GM12873 (cell line): ENCODE results near the gene KIF20B.

Experiments
- CTCF ChIP-seq: IDR thresholded peaks from 2 replicates; pipeline ENCODE4 v1.5.1; 2012; ENCODE audit warnings: low read depth, mild to moderate bottlenecking, moderate library complexity, low read length, control low read depth; ENCODE audit not compliant: insufficient read depth; ENCODE audit errors: missing control alignments

Gene KIF20B

GRCh38 chr10:89795840-89796239 is 94.5 kb downstream of the KIF20B start:
- no peak for TF ChIP-seq CTCF

GRCh38 chr10:89798092-89798491 is 96.7 kb downstream of the KIF20B start:
- TF ChIP-seq CTCF = no peak

GRCh38 chr10:89799573-89799972 is 98.2 kb downstream of the KIF20B start:
- no peak for TF ChIP-seq CTCF

GRCh38 chr10:89805599-89806013 is 104.2 kb downstream of the KIF20B start:
- TF ChIP-seq CTCF = no peak

GRCh38 chr10:89808842-89809241 is 107.5 kb downstream of the KIF20B start:
- TF ChIP-seq CTCF = no peak

GRCh38 chr10:89809766-89810165 is 108.4 kb downstream of the KIF20B start:
- no peak for TF ChIP-seq CTCF

GRCh38 chr10:89810908-89811525 is 109.6 kb downstream of the KIF20B start:
- no peak for TF ChIP-seq CTCF

GRCh38 chr10:89813546-89813945 is 112.2 kb downstream of the KIF20B start:
- no peak for TF ChIP-seq CTCF
